ENCODE data around the gene B4GALT5. TPM values are rescaled to one million over a fixed set of nuclear protein-coding genes. Genes with fewer than 3 reads are reported as not detected.

B4GALT5 gene
- total and polyA plus RNA-seq, 3 donors from 2014 or later: 56.9 to 69.7 (median 63.4) TPM

- H3K4me3 ChIP-seq: no peak overlapping the region
- H3K9me3 ChIP-seq: no peaks in the 10 kb centered on the region
- H3K27me3 ChIP-seq: no peaks in the 10 kb centered on the region
- WGBS, 2 donors: 82 to 85% methylated on average over 8 to 15 of the region's 15 CpGs
- intact Hi-C loops (cut with DNase I; ENCODE audit: low total_unique reads): no loop called here
- no peak for DNase-seq
- no peaks in the 10 kb centered on the region for H3K36me3 ChIP-seq (ENCODE audit: low read depth, missing control alignments)
- H3K27ac ChIP-seq: peak overlapping the region in 1 of 2 donors; percentile 45
- H3K4me1 ChIP-seq: no peaks in the 10 kb centered on the region
- TF ChIP-seq POLR2A (IDR thresholded peaks at IDR 0.05) (no peak), CTCF (IDR thresholded peaks at IDR 0.05) (no peak)
These were observed 117.7 kb downstream of the B4GALT5 start for GRCh38 chr20:49595811-49596561.

GRCh38 chr20:49595346-49595745 is 118.3 kb downstream of the B4GALT5 start:
- Histone ChIP-seq H3K27ac (no peak overlapping the region), H3K9me3 (no peaks in the 10 kb centered on the region), H3K4me1 (peaks cover 3% of the 10 kb centered on the region), H3K36me3 (ENCODE audit: low read depth, missing control alignments) (no peaks in the 10 kb centered on the region), H3K27me3 (no peaks in the 10 kb centered on the region), H3K4me3 (no peak overlapping the region)
- WGBS, 2 donors: 86 to 91% methylated on average over 10 of the region's 10 CpGs
- TF ChIP-seq POLR2A (IDR thresholded peaks at IDR 0.05): no peak
- TF ChIP-seq CTCF (IDR thresholded peaks at IDR 0.05): no peak
- DNase-seq: no peak
- intact Hi-C loops (cut with DNase I; ENCODE audit: low total_unique reads): no loop called here

GRCh38 chr20:49594931-49595315 is 118.8 kb downstream of the B4GALT5 start:
- Histone ChIP-seq H3K9me3 (no peaks in the 10 kb centered on the region), H3K27me3 (no peaks in the 10 kb centered on the region), H3K4me3 (no peak overlapping the region), H3K36me3 (ENCODE audit: low read depth, missing control alignments) (no peaks in the 10 kb centered on the region), H3K27ac (no peak overlapping the region), H3K4me1 (peaks cover 7% of the 10 kb centered on the region)
- no peak for DNase-seq
- 95 to 97% methylated on average over 5 of the region's 6 CpGs for WGBS, 2 donors
- no peak for TF ChIP-seq POLR2A (IDR thresholded peaks at IDR 0.05)
- no peak for TF ChIP-seq CTCF (IDR thresholded peaks at IDR 0.05)
- intact Hi-C loops (cut with DNase I; ENCODE audit: low total_unique reads): no loop called here

GRCh38 chr20:49594143-49594930 is 119.3 kb downstream of the B4GALT5 start:
- Histone ChIP-seq H3K27ac (peak overlapping the region; percentile 48 to 71), H3K4me3 (no peak overlapping the region), H3K36me3 (ENCODE audit: low read depth, missing control alignments) (no peaks in the 10 kb centered on the region), H3K9me3 (no peaks in the 10 kb centered on the region), H3K27me3 (no peaks in the 10 kb centered on the region), H3K4me1 (peaks cover 7% of the 10 kb centered on the region)
- DNase-seq: peak; percentile 60
- 55 to 64% methylated on average over 12 of the region's 12 CpGs for WGBS, 2 donors
- TF ChIP-seq CTCF (IDR thresholded peaks at IDR 0.05) (no peak), POLR2A (IDR thresholded peaks at IDR 0.05) (no peak)
- intact Hi-C loops (cut with DNase I; ENCODE audit: low total_unique reads): no loop called here
